H1 (cell line): ENCODE measurements around the gene PDIA5. TPM values are rescaled to one million over a fixed set of nuclear protein-coding genes. Genes with fewer than 3 reads are reported as not detected.

Experiments
- CTCF ChIA-PET: fragments of 300-600 bp; sonication (Branson Sonifier 250); formaldehyde crosslinking; loops from one replicate; lab custom pipeline; 2021; ENCODE audit not compliant: partially characterized antibody; lab: Charles Lee
- POLR2A ChIA-PET: fragments of 300-600 bp; sonication (Branson Sonifier 250); formaldehyde crosslinking; loops from one replicate; lab custom pipeline; 2021; ENCODE audit warnings: inconsistent platforms; ENCODE audit not compliant: partially characterized antibody; lab: Charles Lee
- DNase-seq, 2 experiments: peaks; one replicate each; pipeline versions ENCODE4 v3.0.0 to v3.0.0-alpha.2; 2010 to 2022; ENCODE audit warnings: low spot score in 2 of 2, low read depth in 1 of 2, mixed read lengths in 1 of 2
- FAIRE-seq: peaks from 2 replicates; lab custom pipeline; 2011; peaks lifted over from hg19 to GRCh38; lab: Jason Lieb, UNC
- H2AFZ ChIP-seq: 2 replicates; pipeline ENCODE4 v1.8.1; 2012; ENCODE audit warnings: low read length, inconsistent platforms
- H2AK5ac ChIP-seq: 2 replicates; pipeline ENCODE4 v1.6.1; 2013; ENCODE audit warnings: low read depth, low read length
- H2BK120ac ChIP-seq: replicated peaks from 2 replicates; pipeline ENCODE3; 2013; ENCODE audit warnings: low read depth, low read length, inconsistent platforms
- H2BK12ac ChIP-seq: 2 replicates; pipeline ENCODE4 v1.6.1; 2013; ENCODE audit warnings: low read depth, low read length
- H2BK15ac ChIP-seq: 2 replicates; pipeline ENCODE4 v1.6.1; 2013; ENCODE audit warnings: low read length
- H2BK20ac ChIP-seq: 2 replicates; pipeline ENCODE4 v1.6.1; 2013; ENCODE audit warnings: low read length
- H2BK5ac ChIP-seq: 2 replicates; pipeline ENCODE4 v1.6.1; 2013; ENCODE audit warnings: low read depth, low read length
- H3K14ac ChIP-seq: 2 replicates; pipeline ENCODE4 v1.6.1; 2013; ENCODE audit warnings: inconsistent platforms; ENCODE audit not compliant: insufficient read length
- H3K18ac ChIP-seq: 2 replicates; pipeline ENCODE4 v1.6.1; 2013; ENCODE audit warnings: low read length; ENCODE audit errors: extremely low read depth
- H3K23ac ChIP-seq: 2 replicates; pipeline ENCODE4 v1.6.1; 2013; ENCODE audit warnings: inconsistent platforms; ENCODE audit not compliant: insufficient read length
- H3K23me2 ChIP-seq: 2 replicates; pipeline ENCODE4 v1.6.1; 2013; ENCODE audit warnings: low read depth, low read length
- H3K27ac ChIP-seq: 2 replicates; pipeline ENCODE4 v1.6.1; 2011; ENCODE audit warnings: low read depth, low read length, inconsistent platforms
- H3K27me3 ChIP-seq, 4 experiments: replicated peaks in 1 of 4; 1 replicate in 1 of 4; 2 replicates in 3 of 4; pipeline versions ENCODE4 v1.6.1 to v1.8.1; 2011 to 2013; ENCODE audit warnings: low read length in 3 of 4, mild to moderate bottlenecking in 3 of 4, inconsistent platforms in 2 of 4, mixed read lengths in 2 of 4, moderate library complexity in 1 of 4; ENCODE audit not compliant: control insufficient read depth in 3 of 4, insufficient read depth in 3 of 4; ENCODE audit errors: extremely low read depth in 1 of 4
- H3K36me3 ChIP-seq, 4 experiments: 2 replicates each; pipeline versions ENCODE4 v1.6.1 to v1.8.1; 2011 to 2013; ENCODE audit warnings: mild to moderate bottlenecking in 4 of 4, low read length in 3 of 4, moderate library complexity in 2 of 4, control low read depth in 1 of 4, inconsistent platforms in 1 of 4; ENCODE audit not compliant: insufficient read depth in 4 of 4, control insufficient read depth in 2 of 4
- H3K4ac ChIP-seq: replicated peaks from 2 replicates; pipeline ENCODE3; 2013; ENCODE audit warnings: low read length, low read depth, mixed read lengths, inconsistent platforms; ENCODE audit not compliant: insufficient read length
- H3K4me1 ChIP-seq, 4 experiments: replicated peaks in 1 of 4; 1 replicate in 1 of 4; 2 replicates in 3 of 4; pipeline versions ENCODE4 v1.6.1 to v1.8.1; 2011 to 2013; ENCODE audit warnings: low read length in 3 of 4, inconsistent platforms in 2 of 4, mixed read lengths in 1 of 4; ENCODE audit not compliant: insufficient read depth in 4 of 4, control insufficient read depth in 3 of 4
- H3K4me2 ChIP-seq, 2 experiments: 2 replicates each; pipeline versions ENCODE4 v1.6.1 to v1.8.1; 2011 to 2013; ENCODE audit warnings: low read depth in 2 of 2, low read length in 2 of 2, control low read depth in 1 of 2, inconsistent platforms in 1 of 2, mild to moderate bottlenecking in 1 of 2; ENCODE audit not compliant: insufficient read depth in 1 of 2
- H3K4me3 ChIP-seq, 4 experiments: fragments of 200-600, 300-600 bp in 1 of 4; sonication (generic), shearing (Covaris generic), sonication (Bioruptor Twin) in 1 of 4; 2 replicates each; pipeline versions ENCODE4 v1.5.1 to v1.8.1; 2011 to 2016; ENCODE audit warnings: low read length in 4 of 4, low read depth in 3 of 4, control low read depth in 2 of 4, inconsistent platforms in 2 of 4, mild to moderate bottlenecking in 2 of 4, mixed read lengths in 1 of 4, moderate library complexity in 1 of 4; ENCODE audit not compliant: insufficient read depth in 2 of 4; ENCODE audit errors: extremely low read depth in 1 of 4
- H3K56ac ChIP-seq: replicated peaks from 2 replicates; pipeline ENCODE3; 2013; ENCODE audit warnings: low read depth, mild to moderate bottlenecking, mixed read lengths, low read length, inconsistent platforms; ENCODE audit not compliant: insufficient read length
- H3K79me1 ChIP-seq: 2 replicates; pipeline ENCODE4 v1.6.1; 2013; ENCODE audit warnings: low read depth, low read length, control low read depth
- H3K79me2 ChIP-seq, 2 experiments: 2 replicates each; pipeline versions ENCODE4 v1.6.1 to v1.8.1; 2012 to 2013; ENCODE audit warnings: low read length in 2 of 2, mild to moderate bottlenecking in 2 of 2, inconsistent platforms in 1 of 2; ENCODE audit not compliant: insufficient read depth in 2 of 2, control insufficient read depth in 1 of 2
- H3K9ac ChIP-seq, 4 experiments: replicated peaks in 1 of 4; 1 replicate in 1 of 4; 2 replicates in 3 of 4; pipeline versions ENCODE4 v1.6.1 to v1.8.1; 2011 to 2013; ENCODE audit warnings: low read depth in 3 of 4, low read length in 3 of 4, control low read depth in 2 of 4, mild to moderate bottlenecking in 2 of 4, moderate library complexity in 2 of 4, inconsistent platforms in 1 of 4; ENCODE audit errors: extremely low read depth in 1 of 4
- H3K9me3 ChIP-seq, 2 experiments: 2 replicates each; pipeline versions ENCODE4 v1.6.1 to v1.8.1; 2012 to 2013; ENCODE audit warnings: mild to moderate bottlenecking in 2 of 2, moderate library complexity in 2 of 2, control low read depth in 1 of 2, inconsistent platforms in 1 of 2, low read depth in 1 of 2, low read length in 1 of 2, mixed read lengths in 1 of 2; ENCODE audit not compliant: insufficient read depth in 2 of 2
- H4K20me1 ChIP-seq, 2 experiments: replicated peaks in 1 of 2; 2 replicates each; pipeline versions ENCODE3 to v1.8.1; 2011 to 2013; ENCODE audit warnings: inconsistent platforms in 2 of 2, low read length in 2 of 2, mild to moderate bottlenecking in 1 of 2; ENCODE audit not compliant: insufficient read depth in 2 of 2, control insufficient read depth in 1 of 2
- H4K5ac ChIP-seq: 2 replicates; pipeline ENCODE4 v1.6.1; 2013; ENCODE audit warnings: low read length, low read depth, mixed read lengths, inconsistent platforms; ENCODE audit not compliant: insufficient read length
- H4K8ac ChIP-seq: 2 replicates; pipeline ENCODE4 v1.8.0; 2013; ENCODE audit warnings: mild to moderate bottlenecking, moderate library complexity, low read length, inconsistent platforms; ENCODE audit not compliant: insufficient read depth; ENCODE audit errors: extremely low read depth
- H4K91ac ChIP-seq: replicated peaks from 2 replicates; pipeline ENCODE3; 2013; ENCODE audit warnings: low read length, mixed read lengths, inconsistent platforms; ENCODE audit not compliant: insufficient read length
- E2F6 ChIP-seq: IDR thresholded peaks from 2 replicates; pipeline ENCODE4 v1.6.1; 2012; ENCODE audit warnings: inconsistent platforms
- EGR1 ChIP-seq: IDR thresholded peaks from 2 replicates; pipeline ENCODE4 v1.6.1; 2011; ENCODE audit warnings: low read depth, low read length, borderline replicate concordance
- NANOG ChIP-seq: IDR thresholded peaks from 2 replicates; pipeline ENCODE4 v1.6.1; 2011; ENCODE audit warnings: low read length, low read depth, mild to moderate bottlenecking, inconsistent platforms; ENCODE audit not compliant: insufficient read depth, poor library complexity, severe bottlenecking
- POLR2AphosphoS5 ChIP-seq: IDR thresholded peaks from 2 replicates; pipeline ENCODE4 v1.6.1; 2011; ENCODE audit warnings: low read depth, low read length
- RXRA ChIP-seq: IDR thresholded peaks from 2 replicates; pipeline ENCODE4 v1.6.1; 2011; ENCODE audit warnings: low read depth, mild to moderate bottlenecking, low read length, moderate library complexity; ENCODE audit not compliant: insufficient read depth
- SP1 ChIP-seq: IDR thresholded peaks from 2 replicates; pipeline ENCODE4 v1.6.1; 2011; ENCODE audit warnings: low read depth, low read length
- SRF ChIP-seq: IDR thresholded peaks from 2 replicates; pipeline ENCODE4 v1.6.1; 2011; ENCODE audit warnings: mild to moderate bottlenecking, low read depth, low read length, moderate library complexity
- TAF1 ChIP-seq: IDR thresholded peaks from 2 replicates; pipeline ENCODE4 v1.6.1; 2011; ENCODE audit warnings: mild to moderate bottlenecking, low read depth, low read length
- YY1 ChIP-seq: IDR thresholded peaks from 2 replicates; pipeline ENCODE4 v1.6.1; 2011; ENCODE audit warnings: low read depth, mild to moderate bottlenecking, low read length
- WGBS, 2 experiments: shearing (Covaris generic) in 1 of 2; methylation state at CpG; one replicate each; pipeline versions ENCODE4 v1.1.6 to v1.1.7; 2013 to 2015; ENCODE audit warnings: low lambda C conversion rate in 2 of 2, mixed read lengths in 2 of 2, inconsistent platforms in 1 of 2, low coverage in 1 of 2, missing lambda C conversion rate in 1 of 2; ENCODE audit not compliant: insufficient replicate concordance in 2 of 2, insufficient coverage in 1 of 2, insufficient read length in 1 of 2; ENCODE audit errors: extremely low coverage in 1 of 2, missing lambda C conversion rate in 1 of 2; 5-methylcytosine and 5-hydroxymethylcytosine counted together
- polyA plus RNA-seq, 7 experiments: library from polyadenylated mRNA; depleted of rRNA in 3 of 7; stranded (reverse) in 5 of 7; unstranded in 2 of 7; fragments of >200 nt in 5 of 7; fragments of 200-250 nt in 2 of 7; gene quantifications; 1 replicate in 5 of 7; 2 replicates in 1 of 7; 4 replicates in 1 of 7; pipeline versions ENCODE4 v1.2.1 to v1.2.3, GENCODE V29; 2011 to 2013; ENCODE audit warnings: missing spikeins in 2 of 7, mixed read lengths in 2 of 7
- total RNA-seq: library from RNA; stranded (reverse); fragmentation: NEBNext Ultra II Directional; extraction: Animal tissue kit (Norgen Biotek cat#: 25700); gene quantifications from 2 replicates; pipeline ENCODE4 v1.2.1, GENCODE V29; 2021
- TF ChIP-seq, protein P1 (sequence below): IDR thresholded peaks from 2 replicates; pipeline ENCODE4 v1.6.1; 2012; ENCODE audit warnings: low read length, inconsistent platforms

Gene PDIA5
- total and polyA plus RNA-seq, 2 of the 8 experiments (the other 6 are each of a cell fraction or from before 2014, with no cell fraction given): 18.2 to 32.8 TPM

GRCh38 chr3:123089611-123090331 lies 22.9 kb downstream of the PDIA5 start:
- Histone ChIP-seq H3K18ac (peak overlapping the region; percentile 13; the same call in 1 of the 2 replicates), H2AK5ac (no peak overlapping the region), H2AFZ (no peak overlapping the region), H2BK120ac (no peak overlapping the region), H4K5ac (no peak overlapping the region), H3K27ac (no peak overlapping the region), H4K91ac (no peak overlapping the region), H2BK5ac (no peak overlapping the region; the same call in 1 of the 2 replicates), H2BK15ac (0 out of 2 replicates have a peak overlapping the region, but pooled peaks have one; percentile 10), H3K79me2 (peaks cover 0 to 41% of the 10 kb centered on the region in 2 experiments; a peak in 2 of 4 replicates), H3K23me2 (no peaks in the 10 kb centered on the region), H3K9me3 (no peaks in the 10 kb centered on the region), H2BK12ac (no peak overlapping the region), H3K27me3 (no peaks in the 10 kb centered on the region), H3K36me3 (peaks cover 0 to 6% (median 3%) of the 10 kb centered on the region in 4 experiments; a peak in 3 of 8 replicates), H3K56ac (no peak overlapping the region), H3K9ac (no peak overlapping the region), H3K4me3 (no peak overlapping the region), H2BK20ac (no peak overlapping the region; the same call in 1 of the 2 replicates), H3K4me2 (no peak overlapping the region), H3K14ac (no peak overlapping the region), H4K20me1 (peaks cover 7 to 13% of the 10 kb centered on the region in 2 experiments), H3K79me1 (peaks cover 9% of the 10 kb centered on the region), H3K4me1 (peaks cover 0 to 30% (median 11%) of the 10 kb centered on the region in 4 experiments; a peak in 6 of 7 replicates), H3K4ac (no peak overlapping the region), H4K8ac (peak overlapping the region; percentile 28; the same call in 1 of the 2 replicates), H3K23ac (no peak overlapping the region)
- FAIRE-seq (no peak), DNase-seq (no peak)
- 78% methylated on average over 12 of the region's 12 CpGs; no CpG with 5 or more reads in 1 of the 2 experiments for WGBS, 2 experiments
- ChIA-PET POLR2A (interaction anchor here (1.3 kb wide), 1 partner anchor 62 kb away, joined by 3 read pairs; the partner anchor contains the start of gene SEMA5B), CTCF (interaction anchor here (0.5 to 2.6 kb wide), 5 partner anchors 9 to 62 kb away, joined by 3 to 7 read pairs (median 5); no protein-coding TSS in a partner anchor)
- TF ChIP-seq SRF (no peak), EGR1 (no peak), POLR2AphosphoS5 (no peak), SP1 (no peak), RXRA (no peak), E2F6 (no peak), TAF1 (no peak), NANOG (no peak), YY1 (no peak)
- TF ChIP-seq, protein P1, sequence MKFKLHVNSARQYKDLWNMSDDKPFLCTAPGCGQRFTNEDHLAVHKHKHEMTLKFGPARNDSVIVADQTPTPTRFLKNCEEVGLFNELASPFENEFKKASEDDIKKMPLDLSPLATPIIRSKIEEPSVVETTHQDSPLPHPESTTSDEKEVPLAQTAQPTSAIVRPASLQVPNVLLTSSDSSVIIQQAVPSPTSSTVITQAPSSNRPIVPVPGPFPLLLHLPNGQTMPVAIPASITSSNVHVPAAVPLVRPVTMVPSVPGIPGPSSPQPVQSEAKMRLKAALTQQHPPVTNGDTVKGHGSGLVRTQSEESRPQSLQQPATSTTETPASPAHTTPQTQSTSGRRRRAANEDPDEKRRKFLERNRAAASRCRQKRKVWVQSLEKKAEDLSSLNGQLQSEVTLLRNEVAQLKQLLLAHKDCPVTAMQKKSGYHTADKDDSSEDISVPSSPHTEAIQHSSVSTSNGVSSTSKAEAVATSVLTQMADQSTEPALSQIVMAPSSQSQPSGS: no peak
